Mononuclear cell (primary cell): Measurements from ENCODE around the gene KLHL28. TPM values are rescaled to one million over a fixed set of nuclear protein-coding genes. Genes with fewer than 3 reads are reported as not detected.

Source experiments
- H3K27me3 ChIP-seq: 2 replicates; pipeline ENCODE4 v1.6.0; 2011; ENCODE audit warnings: low read length, control low read depth; ENCODE audit not compliant: insufficient read depth
- H3K4me1 ChIP-seq: 2 replicates; pipeline ENCODE4 v1.5.1; 2011; ENCODE audit warnings: mild to moderate bottlenecking, low read length, control low read depth; ENCODE audit not compliant: insufficient read depth
- H3K4me3 ChIP-seq: 2 replicates; pipeline ENCODE4 v1.5.1; 2011; ENCODE audit warnings: mild to moderate bottlenecking, low read length, moderate library complexity
- H3K9me3 ChIP-seq: 2 replicates; pipeline ENCODE4 v1.5.1; 2011; ENCODE audit warnings: low read depth, mild to moderate bottlenecking, control low read depth, low read length
- total RNA-seq: library from RNA; depleted of rRNA; stranded (reverse); fragments of >200 nt; gene quantifications from one replicate; pipeline ENCODE4 v1.2.3, GENCODE V29; 2012

The KLHL28 gene
- 49.1 TPM for total RNA-seq

GRCh38 chr14:44961554-44962333 lies at the start of gene KLHL28, which contains the start of gene TOGARAM1:
KLHL28 (minus strand) TSS chr14:44961947; CDS start chr14:44945928, 16,019 bp downstream.
TOGARAM1 (plus strand) TSS chr14:44962190; CDS start chr14:44962422, 232 bp downstream.
- peak within 1 kb of the TSS; percentile 69 for H3K4me3 ChIP-seq
- H3K9me3 ChIP-seq = peaks cover 6% of the 10 kb centered on the region
- peaks cover 43% of the 10 kb centered on the region for H3K4me1 ChIP-seq
- H3K27me3 ChIP-seq = no peaks in the 10 kb centered on the region

- H3K4me3 ChIP-seq = no peak overlapping the region
- H3K27me3 ChIP-seq = no peaks in the 10 kb centered on the region
- no peaks in the 10 kb centered on the region for H3K9me3 ChIP-seq
- H3K4me1 ChIP-seq = no peaks in the 10 kb centered on the region
Measured at GRCh38 chr14:45003924-45004323, 42.2 kb upstream of the KLHL28 start.

DNA sequence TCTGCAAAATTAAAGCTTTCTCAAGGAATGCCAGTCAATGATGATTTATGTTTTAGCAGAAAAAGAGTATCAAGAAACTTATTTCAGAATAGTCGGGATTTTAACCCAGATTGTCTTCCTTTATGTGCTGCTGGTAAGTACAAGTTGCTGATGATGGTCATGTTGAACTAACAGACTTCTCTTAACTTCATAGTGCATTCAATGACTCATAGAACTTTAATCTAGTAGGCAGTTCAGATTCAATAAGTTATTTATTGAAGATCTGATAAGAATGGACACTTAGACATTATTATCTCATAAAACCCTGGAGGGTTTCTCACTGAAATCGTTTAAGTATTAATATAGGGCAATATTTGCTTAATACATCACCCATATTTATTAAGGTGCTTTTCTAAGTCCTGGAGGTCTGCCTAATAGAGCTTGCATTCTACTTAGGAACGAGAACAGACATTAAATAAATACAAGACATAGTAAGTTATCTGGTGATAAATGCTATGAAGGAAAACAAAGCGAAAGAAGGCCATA lies 34.1 kb upstream of the KLHL28 start:
- no peak overlapping the region for H3K4me3 ChIP-seq
- H3K27me3 ChIP-seq = no peaks in the 10 kb centered on the region
- no peaks in the 10 kb centered on the region for H3K9me3 ChIP-seq
- no peaks in the 10 kb centered on the region for H3K4me1 ChIP-seq

GRCh38 chr14:44995196-44995595 lies 33.4 kb upstream of the KLHL28 start:
- no peaks in the 10 kb centered on the region for H3K9me3 ChIP-seq
- H3K4me1 ChIP-seq = no peaks in the 10 kb centered on the region
- H3K27me3 ChIP-seq = no peaks in the 10 kb centered on the region
- H3K4me3 ChIP-seq = no peak overlapping the region

DNA sequence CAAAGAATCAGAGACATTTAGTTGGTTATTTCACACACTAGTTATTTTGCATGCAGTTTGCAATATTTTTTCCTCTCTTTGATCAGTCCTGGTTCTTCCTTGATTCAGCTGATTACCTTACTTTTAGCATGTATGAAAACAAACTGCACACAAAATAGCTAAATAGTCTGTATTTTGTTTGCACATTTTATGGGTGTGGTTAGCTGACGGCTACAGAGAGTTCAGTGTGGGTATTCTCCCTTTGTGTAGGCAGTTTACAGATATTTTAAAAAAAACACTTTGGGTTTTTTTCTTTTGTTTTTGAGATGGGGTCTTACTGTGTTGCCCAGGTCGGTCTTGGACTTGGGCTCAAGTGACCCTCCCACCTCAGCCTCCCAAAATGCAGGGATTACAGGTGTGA lies 28.8 kb upstream of the KLHL28 start:
- Histone ChIP-seq H3K4me1 (no peaks in the 10 kb centered on the region), H3K9me3 (no peaks in the 10 kb centered on the region), H3K4me3 (no peak overlapping the region), H3K27me3 (no peaks in the 10 kb centered on the region)

DNA sequence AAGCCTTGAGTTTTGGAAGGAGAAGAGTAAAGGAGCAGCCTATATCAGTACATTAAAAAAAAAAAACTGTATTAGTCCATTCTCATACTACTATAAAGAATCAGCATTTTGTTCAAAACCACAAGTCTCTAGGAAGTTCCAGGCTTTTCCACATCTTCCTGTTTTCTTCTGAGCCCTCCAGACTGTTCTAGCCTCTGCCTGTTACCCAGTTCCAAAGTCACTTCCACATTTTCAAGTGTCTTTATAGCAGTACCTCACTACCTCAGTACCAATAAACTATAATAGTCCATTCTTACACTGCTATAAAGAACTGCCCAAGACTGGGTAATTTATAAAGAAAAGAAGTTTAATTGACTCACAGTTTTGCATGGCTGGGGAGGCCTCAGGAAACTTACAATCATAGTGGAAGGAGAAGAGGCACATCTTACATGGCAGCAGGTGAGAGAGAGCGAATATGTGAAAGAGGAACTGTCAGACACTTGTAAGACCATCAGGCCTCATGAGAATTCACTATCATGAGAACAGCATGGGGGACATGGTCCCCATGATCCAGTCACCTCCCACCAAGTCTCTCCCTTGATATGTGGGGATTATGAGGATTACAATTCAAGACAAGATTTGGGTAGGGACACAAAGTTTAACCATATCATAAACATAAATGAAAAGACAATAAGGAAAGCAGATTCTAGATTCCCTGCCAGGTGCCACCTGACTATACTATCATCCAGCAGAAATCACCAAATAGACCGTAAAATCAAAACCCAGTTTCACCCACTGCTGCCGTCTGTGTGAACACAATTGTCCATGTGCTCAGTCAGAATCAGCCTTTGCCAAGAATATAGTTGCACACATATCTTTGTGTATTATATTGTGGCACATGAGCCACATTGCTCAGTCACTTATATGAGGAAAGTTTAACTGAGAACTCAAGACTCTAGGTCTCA lies 28.0 kb upstream of the KLHL28 start:
- Histone ChIP-seq H3K4me3 (no peak overlapping the region), H3K27me3 (no peaks in the 10 kb centered on the region), H3K9me3 (no peaks in the 10 kb centered on the region), H3K4me1 (no peaks in the 10 kb centered on the region)

GRCh38 chr14:44988694-44989093 lies 26.9 kb upstream of the KLHL28 start:
- Histone ChIP-seq H3K9me3 (no peaks in the 10 kb centered on the region), H3K4me1 (no peaks in the 10 kb centered on the region), H3K4me3 (no peak overlapping the region), H3K27me3 (no peaks in the 10 kb centered on the region)

DNA sequence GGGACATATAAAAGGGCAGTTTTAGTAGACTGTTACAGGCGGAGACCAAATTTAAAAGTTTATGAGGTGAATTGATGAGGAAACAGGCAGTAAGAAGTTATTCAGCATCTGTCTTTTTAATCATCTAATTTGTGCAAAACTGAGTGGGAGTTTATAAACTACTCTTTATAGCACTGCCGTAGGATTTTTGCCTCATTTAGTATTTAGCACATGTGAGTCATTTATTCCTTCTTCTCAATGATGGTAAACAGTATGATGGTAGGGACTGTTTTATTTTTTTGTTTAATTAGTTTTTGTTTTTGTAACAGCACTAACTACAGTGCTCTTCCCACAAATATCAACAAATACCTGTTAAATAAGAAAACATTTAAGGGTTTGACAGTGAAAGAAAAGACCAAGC lies 20.8 kb upstream of the KLHL28 start:
- Histone ChIP-seq H3K9me3 (no peaks in the 10 kb centered on the region), H3K27me3 (no peaks in the 10 kb centered on the region), H3K4me3 (no peak overlapping the region), H3K4me1 (no peaks in the 10 kb centered on the region)

DNA sequence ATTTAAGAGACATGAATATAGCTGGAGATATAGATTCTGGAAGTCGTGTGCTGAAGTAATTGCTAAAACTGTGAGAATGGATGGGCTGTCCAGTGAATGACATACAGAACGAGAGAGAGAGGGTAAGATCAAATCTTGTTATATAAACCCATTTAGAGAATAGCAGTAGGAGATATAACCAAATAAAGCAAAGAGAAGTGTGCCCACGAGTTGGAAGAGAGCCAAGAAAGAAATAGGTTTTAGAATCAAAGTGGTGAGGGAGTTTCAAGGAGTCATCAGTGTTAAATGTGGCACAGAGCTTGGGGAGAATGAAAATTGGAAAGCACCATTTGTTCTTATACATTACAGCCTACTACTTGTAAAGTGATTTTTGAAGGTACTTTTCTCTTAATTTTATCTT lies 19.5 kb upstream of the KLHL28 start:
- H3K4me1 ChIP-seq = no peaks in the 10 kb centered on the region
- H3K4me3 ChIP-seq = no peak overlapping the region
- no peaks in the 10 kb centered on the region for H3K27me3 ChIP-seq
- no peaks in the 10 kb centered on the region for H3K9me3 ChIP-seq

GRCh38 chr14:44979740-44980356 lies 18.1 kb upstream of the KLHL28 start:
- Histone ChIP-seq H3K9me3 (no peaks in the 10 kb centered on the region), H3K27me3 (no peaks in the 10 kb centered on the region), H3K4me3 (no peak overlapping the region), H3K4me1 (no peaks in the 10 kb centered on the region)

- no peaks in the 10 kb centered on the region for H3K9me3 ChIP-seq
- H3K27me3 ChIP-seq = no peaks in the 10 kb centered on the region
- H3K4me1 ChIP-seq = no peaks in the 10 kb centered on the region
- no peak overlapping the region for H3K4me3 ChIP-seq
Measured at GRCh38 chr14:44979273-44979672, 17.5 kb upstream of the KLHL28 start.

- Histone ChIP-seq H3K4me3 (no peak overlapping the region), H3K4me1 (peaks cover 12% of the 10 kb centered on the region), H3K27me3 (no peaks in the 10 kb centered on the region), H3K9me3 (peaks cover 16% of the 10 kb centered on the region)
Measured at GRCh38 chr14:44971459-44971858, 9.7 kb upstream of the KLHL28 start.

DNA sequence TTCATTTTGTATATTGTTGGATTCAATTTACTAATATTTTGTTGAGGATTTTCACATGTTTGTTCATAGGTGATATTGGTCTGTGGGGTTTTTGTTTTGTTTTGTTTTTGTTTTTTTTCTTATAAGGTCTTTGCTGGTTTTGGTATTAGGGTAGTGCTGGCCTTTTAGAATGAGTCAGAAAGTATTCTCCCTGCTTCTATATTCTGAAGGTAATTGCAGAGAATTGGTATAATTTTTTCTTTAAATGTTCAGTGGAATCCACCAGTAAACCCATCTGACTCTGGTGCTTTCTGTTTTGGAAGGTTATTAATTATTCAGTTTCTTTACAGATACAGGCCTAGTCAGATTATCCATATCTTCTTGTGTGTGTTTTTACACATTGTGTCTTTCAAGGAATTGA lies 9.2 kb upstream of the KLHL28 start:
- H3K9me3 ChIP-seq = peaks cover 16% of the 10 kb centered on the region
- no peak overlapping the region for H3K4me3 ChIP-seq
- H3K4me1 ChIP-seq = peaks cover 12% of the 10 kb centered on the region
- no peaks in the 10 kb centered on the region for H3K27me3 ChIP-seq

DNA sequence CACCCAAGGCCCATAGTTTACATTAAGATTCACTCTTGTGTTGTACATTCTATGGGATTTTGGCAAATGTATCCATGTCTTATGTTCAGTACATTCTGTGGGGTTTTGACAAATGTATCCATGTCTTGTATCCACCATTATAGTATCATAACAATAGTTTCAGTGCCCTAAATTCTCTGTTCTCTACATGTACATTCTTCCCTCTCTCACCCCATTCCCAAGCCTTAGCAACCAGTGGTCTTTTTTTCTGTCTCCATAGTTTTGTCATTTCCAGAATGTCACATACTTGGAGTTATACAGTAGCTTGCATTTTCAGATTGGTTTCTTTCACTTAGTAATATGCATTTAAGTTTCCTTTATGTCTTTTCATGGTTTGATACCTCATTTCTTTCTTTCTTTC lies 7.0 kb upstream of the KLHL28 start:
- H3K4me3 ChIP-seq = no peak overlapping the region
- H3K9me3 ChIP-seq = peaks cover 22% of the 10 kb centered on the region
- H3K27me3 ChIP-seq = no peaks in the 10 kb centered on the region
- H3K4me1 ChIP-seq = peaks cover 26% of the 10 kb centered on the region
